Activated CD8-positive, alpha-beta memory T cell treated with anti-CD3 and anti-CD28 coated beads, Interleukin-2, amount 50 U/mL, for 24 hours (primary cell): ENCODE data around the gene MND1.

Experiments
- DNase-seq: peaks from one replicate; pipeline ENCODE4 v3.0.0-alpha.2; 2020; ENCODE audit errors: extremely low read depth

Gene MND1, protein sequence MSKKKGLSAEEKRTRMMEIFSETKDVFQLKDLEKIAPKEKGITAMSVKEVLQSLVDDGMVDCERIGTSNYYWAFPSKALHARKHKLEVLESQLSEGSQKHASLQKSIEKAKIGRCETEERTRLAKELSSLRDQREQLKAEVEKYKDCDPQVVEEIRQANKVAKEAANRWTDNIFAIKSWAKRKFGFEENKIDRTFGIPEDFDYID

DNA sequence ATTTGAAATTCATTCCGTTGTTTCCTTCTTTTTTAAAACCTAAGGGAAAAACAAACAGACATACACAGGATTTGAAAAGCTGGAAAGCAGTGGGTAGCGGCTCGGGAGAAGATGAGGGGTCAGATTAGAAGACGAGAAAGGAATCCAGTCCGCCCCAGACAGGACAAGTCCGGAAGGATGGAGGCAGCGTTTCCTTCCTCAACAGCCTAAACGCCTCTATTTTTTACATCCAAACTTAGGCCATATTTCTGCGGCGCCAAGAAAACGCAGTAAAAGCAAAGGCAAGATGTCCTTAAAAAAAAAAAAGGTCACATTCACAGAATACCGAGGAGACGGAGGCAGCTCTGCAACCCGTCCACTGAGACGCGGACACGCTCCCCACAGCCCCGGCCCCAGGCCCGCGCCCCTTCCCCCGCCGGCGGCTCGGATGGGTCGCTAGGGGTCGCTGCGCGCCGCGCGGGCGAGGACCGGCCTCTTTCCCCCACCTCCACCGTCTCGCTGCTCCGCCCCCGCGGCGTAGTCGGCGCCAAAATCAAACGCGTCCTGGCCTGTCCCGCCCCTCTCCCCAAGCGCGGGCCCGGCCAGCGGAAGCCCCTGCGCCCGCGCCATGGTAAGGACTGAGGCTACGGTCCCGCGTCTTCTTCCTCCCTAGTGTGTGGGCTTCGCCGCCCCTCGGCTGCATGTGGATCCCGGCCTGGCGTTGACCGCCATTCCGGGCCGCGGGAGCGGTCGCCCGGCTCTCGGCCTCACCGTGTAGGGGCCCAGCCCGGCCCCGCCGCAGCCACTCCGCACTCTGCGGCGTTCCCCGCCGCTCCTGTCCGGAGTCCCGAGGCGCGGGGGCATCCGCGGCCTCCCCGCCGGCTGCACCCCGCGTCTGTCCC, at the start of gene MND1:
TSS of gene MND1 (plus strand) at position 558 of the 881 bp plus-strand sequence. CDS start at position 608, 50 bp downstream.
- peak; percentile 76 for DNase-seq

DNA sequence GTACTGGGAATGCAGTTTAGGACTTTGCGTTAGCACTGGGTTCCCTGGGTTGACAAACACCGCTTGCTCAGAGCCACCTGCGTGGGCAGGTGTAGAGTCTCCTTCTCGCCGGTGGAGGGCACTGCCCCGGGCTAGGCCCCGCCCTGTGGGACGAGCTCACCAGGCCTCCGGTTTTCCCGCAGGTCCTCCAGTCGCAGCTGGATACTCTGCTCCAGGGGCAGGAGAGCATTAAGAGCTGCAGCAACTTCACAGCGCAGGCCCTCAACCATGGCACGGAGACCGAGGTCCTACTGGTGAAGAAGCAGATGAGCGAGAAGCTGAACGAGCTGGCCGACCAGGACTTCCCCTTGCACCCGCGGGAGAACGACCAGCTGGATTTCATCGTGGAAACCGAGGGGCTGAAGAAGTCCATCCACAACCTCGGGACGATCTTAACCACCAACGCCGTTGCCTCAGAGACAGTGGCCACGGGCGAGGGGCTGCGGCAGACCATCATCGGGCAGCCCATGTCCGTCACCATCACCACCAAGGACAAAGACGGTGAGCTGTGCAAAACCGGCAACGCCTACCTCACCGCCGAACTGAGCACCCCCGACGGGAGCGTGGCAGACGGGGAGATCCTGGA, 49.2 kb upstream of the MND1 start:
- no peak for DNase-seq

DNA sequence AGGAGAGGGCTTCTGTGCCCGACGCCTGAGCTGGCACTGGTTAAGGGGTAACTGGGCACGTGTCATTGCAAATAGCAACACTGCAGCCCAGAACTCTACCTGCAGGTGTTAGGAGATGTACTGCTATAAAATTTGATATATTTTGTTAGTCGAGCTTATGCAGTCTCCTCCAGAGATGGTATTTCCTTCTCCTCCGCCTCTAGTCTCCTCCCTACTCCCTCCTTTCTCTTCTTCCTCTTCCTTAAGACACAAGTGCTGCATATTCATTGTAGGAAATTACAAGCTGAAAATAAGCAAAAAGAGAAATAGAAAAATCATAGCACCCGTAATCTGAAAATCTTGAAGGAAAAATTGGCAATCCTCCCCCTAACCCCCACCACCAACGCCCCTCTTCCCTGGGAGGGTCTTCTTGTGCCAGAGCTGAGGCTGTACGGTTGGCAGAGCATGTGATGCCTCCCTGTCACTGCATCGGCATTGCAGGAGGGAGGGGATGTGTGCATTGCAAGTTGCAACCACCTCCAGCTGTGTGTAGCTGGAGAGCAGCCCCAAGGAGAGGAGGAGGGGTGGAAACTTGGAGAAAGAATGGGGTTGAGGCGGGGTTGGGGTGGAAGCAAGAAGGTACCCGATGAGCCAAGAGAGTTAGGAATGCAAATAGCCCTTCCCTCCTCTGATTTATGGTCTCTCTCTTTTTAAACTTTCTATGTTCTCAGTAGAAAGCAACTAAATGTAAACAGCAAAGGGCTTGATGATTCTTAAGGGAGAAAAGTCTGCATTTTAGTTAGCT, 48.3 kb upstream of the MND1 start:
- no peak for DNase-seq

DNA sequence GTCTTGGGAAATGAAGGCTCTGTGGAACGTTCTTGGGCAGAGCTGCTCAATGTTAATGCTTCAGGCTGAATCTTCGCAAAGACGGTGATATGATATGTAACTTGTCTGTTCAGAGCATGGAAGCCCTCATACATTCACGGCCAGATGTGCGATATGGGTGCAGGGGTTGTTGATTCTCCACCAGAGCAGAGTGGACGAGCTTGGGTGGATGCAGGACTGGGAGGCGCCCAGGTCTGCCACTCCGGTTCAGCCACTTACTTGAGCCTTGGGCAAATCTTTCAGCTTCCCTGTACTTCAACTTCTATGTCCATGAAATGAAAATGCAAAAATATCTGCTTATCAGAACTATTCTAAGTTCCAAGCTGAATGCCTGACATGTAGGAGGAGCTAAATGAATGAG, 47.4 kb upstream of the MND1 start:
- DNase-seq, result no peak

DNA sequence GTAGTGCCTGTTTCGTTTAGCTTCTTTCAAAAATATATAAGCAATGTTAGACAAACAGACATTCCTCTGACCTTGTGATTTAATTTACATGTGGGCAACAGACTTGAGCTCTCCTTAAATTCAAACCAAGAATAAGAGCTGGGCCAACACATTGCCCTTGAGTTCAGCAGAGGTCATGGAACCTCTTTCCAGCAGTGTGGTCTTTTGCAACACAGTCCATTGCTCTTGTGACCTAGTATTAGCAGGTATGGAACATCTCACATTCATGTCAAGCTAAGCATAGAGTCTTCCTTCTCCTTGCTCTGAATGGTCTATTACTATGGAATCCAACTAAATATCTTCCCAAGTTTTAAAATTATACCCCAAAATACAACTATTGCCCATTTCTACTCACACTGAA, 33.7 kb upstream of the MND1 start:
- no peak for DNase-seq

DNA sequence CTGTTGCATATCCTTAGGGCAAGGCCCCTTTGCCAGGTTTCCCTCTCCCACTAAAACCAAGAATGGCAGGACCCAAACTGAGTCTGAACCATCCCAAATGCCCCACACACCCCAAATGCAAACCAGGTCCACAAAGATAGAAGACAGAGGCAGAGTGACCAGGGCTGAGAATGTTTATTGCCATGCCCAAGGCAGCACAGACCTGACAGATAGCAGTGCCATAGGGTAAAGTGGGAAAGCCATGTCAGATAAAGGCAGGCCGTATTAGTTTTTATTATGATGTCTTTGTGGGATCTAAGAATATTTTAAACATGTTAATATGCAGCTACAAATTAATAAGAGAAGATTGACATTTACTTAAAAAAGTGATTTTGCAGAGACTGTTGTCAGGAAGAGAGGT, 29.6 kb upstream of the MND1 start:
- no peak for DNase-seq

DNA sequence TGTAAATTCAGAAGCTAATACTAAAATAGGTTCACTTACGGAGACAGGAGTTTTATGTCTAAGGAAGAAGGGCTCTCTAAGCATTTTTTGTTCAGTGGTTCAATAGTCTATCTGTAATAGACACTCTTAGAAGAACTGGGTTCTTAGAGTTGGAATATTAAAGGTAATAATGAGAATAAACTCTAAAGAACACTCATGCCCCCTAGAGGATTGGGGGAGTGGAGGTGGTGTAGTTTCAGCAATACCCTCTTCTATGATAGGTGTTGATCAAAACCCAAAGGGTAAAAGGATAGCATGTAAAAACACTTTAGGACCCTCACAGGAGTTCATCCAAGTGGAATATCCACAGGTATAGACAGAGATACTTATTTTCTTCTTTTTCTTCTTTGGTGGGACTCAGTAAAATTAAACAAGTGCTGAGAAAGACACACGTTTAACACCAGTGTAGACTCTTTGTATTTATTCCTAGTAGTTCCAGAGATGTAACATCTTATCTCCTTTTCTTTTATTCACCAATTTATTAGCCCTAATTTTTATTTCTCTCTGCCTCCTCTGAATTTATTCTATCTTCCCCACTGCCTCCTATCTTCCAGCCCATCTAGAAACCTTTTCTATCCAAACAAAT, 25.7 kb upstream of the MND1 start:
- DNase-seq, result no peak

DNA sequence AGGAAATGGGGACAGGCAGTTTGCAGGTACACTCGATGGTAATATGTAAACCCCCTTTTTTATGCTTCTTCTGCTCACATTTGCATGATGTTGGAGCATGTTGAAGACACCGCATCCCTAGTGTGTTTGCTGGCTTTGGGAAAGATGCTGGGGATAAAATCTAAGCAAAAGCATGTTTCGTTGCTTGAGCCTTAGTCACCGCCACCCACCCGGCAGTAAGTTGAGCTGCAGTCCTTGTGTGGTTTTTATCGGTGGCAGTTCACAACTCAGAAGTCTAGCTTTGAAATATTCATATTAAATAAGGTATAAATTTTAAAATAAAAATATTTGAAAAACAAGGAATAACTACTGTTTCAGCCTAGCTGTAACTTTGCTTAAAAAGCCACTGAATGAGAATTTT, 21.7 kb upstream of the MND1 start:
- DNase-seq, result no peak

DNA sequence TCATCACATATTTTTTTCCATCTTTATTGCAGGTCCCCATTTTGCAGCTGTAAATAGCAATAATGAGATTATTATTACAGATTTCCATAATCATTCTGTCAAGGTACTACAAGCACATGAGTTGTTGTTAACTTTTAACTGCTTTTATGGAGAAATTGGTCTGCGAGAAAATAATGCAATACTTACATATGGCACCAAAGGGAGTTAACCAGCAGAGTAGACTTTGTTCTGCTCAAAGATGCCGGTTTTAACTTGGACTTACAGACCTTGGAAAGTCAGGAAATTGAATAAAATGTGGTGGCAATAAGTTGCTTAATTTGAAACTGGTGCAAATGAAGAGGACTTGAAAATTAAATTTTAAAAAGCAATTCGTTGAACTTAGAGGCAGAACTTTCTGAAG, 20.4 kb upstream of the MND1 start:
- no peak for DNase-seq

DNA sequence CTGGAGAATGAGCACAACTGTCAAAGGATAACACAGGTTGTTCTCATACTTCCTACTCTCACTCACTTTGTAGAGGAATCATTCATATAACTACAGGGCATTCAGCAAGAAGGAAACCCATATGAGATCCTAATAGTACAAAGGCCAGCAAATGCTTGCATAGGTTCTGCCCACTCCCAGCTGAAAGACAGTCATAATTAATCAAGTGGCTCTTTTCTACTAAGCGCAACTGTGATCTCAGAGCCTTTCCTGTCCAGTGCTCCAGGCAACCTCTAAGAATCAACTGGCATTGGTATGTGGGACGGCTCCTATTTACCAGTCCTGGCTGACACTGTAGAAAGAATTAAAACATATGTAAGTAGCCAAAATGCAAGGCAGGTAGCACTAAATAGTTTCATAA, 18.9 kb upstream of the MND1 start:
- no peak for DNase-seq

DNA sequence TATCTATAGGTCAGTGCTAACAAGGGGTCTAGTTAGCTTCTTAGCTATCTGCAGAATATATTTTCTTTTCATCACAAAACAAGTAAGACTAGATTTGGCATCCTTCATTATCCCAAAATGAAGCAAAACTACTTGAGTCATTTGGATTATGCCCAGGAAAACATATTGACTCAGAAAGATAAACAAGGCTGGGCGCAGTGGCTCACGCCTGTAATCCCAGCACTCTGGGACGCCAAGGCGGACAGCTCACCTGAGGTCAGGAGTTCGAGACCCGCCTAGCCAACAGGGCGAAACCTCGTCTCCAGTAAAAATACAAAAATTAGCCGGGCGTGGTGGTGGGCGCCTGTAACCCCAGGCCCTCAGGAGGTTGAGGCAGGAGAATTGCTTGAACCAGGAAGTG, 18.0 kb upstream of the MND1 start:
- no peak for DNase-seq

DNA sequence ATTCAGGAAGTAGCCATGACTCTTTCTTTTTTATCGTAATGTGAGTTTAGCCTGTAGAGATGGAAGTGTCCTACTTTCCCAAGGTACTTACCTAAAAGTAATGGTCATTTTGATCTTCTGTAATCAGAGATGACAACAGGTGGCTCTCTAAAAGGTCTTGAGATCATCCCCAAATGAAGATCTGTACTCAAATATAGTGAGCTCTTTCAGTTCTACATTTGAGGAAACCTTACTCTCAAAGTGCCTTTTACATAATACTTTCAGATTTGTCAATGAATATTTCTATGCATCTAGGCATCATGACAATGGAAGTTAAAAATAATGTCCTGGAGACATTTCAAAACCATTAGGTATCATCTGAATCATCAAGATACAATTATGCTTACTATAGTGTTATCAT, 17.2 kb upstream of the MND1 start:
- no peak for DNase-seq

DNA sequence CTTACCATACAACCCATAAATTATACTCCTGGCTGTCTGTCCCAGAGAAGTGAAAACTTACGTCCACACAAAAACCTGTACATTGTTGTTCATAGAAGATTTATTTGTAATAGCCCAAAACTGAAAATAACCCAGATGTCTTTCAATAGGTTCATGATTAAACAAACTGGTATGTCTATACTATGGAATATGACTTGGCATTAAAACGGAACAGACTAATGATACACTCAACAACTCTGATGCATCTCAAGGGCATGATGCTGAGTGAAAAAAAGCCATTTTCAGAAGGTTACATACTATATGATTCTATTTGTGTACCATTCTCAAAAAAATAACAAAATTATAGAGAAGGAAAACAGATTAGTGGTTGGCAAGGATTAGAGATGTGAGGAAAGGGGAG, 11.6 kb upstream of the MND1 start:
- no peak for DNase-seq

DNA sequence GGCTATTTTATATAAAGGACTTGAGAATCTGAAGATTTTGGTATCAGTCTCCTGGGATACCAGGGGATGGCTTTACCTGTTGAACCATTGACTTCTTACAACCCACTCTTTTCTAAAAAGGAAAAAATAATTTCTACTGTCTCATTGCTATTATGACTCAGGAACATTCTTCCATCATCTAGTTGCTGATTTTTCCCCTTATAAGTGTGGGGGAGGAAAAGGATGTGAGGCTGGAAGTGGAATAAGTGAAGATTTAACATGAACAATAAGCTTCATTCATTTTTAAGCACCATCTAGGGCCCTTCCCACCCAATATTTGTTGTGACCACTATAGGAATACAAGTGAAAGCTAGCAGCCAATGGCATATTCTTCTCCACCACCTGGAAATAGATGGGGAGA, 10.6 kb upstream of the MND1 start:
- no peak for DNase-seq

DNA sequence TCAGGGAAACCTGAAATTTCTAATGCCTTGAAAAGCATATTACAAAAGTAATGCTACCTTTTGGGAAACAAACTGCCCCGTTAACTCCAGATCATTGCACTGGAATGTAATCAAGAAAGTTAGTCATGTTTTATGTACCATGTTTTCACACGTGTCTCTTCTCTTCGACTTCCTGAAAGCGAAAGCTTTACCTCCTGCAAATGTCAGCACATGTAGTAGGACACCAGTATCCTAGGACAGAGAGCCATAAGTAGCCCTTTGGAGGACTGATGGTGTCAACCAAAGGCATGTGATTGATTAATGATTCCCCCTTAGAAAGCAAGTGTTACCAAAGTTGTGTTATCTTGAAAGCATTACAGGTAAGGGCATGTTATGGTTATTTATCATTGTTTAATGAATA, 8.8 kb upstream of the MND1 start:
- no peak for DNase-seq

DNA sequence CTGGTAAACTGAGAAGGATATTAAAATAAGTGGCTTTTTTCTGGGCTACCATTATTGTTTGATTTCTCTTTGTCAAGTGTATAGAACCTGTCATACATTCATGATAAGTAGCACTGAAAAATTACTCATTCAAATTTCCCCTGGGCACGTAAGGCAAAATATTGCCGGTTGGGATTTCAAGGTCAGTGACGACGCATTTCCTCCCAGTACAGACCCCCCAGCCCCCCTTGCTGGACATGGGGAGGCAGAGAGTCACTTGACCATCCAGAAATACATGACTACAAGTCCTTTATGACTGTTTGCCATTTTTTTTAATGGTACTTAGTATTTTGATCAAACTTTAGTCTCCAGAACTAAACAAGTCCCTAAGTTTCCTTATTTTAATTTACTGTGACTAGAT, 6.8 kb upstream of the MND1 start:
- DNase-seq, result no peak

DNA sequence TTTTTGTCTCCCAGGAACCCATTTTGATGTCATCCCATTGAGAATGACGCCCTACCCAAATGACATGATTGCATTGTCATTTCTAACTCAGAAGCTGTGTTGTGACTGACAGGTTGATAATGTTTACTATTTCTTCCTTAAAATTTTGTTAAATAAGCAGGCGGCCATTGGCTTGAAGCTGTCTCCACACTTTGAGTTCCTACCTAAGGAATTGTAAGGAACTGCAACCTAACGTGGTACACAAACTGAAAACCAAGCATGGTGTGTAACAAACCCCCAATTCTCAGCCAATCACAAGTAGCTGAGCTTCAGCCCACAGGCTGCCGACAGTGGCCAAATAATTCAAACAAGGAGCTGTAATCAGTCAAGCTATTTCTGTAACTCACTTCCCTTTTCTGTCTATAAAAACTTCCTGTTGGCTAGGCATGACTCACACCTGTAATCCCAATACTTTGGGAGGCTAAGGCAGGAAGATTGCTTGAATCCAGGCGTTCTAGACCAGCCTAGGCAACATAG, 2.9 kb upstream of the MND1 start:
- no peak for DNase-seq

DNA sequence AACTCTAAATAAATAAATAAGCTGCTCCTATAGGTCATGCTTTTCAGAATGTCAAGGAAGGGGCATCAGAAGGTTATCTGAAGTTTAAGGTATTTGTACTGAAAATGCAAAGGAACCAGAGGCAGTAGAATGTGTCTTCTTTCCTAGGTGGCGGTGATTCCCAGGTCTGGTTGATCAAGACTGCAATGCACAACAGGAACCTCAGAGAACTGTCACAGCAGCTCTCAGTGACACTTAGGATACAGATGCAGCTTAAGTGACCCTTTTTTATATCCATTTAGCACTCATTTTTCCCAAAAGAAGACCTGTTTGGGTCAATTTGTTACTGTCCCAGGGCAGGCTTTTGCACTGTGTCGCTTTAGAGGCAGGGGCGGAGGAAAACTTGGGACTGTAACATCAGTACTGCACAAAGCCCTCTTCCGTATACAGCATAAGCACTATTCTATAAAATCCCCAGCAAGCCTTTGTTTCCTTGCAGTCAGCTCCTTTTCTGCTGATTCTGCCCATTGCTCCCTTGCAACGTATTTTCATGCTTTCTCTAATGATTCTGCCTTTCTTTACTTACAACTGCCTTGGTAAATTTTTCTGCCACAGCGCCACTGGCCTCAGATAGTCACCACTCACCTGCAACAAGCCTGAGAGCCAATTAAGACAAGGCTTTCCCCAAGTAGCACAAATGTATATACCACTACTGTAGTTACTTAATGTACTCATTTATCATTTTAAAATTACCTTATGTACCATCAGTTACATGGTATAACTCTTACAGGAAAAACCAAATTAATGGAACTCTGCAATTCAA, 1.5 kb upstream of the MND1 start:
- DNase-seq, result no peak

DNA sequence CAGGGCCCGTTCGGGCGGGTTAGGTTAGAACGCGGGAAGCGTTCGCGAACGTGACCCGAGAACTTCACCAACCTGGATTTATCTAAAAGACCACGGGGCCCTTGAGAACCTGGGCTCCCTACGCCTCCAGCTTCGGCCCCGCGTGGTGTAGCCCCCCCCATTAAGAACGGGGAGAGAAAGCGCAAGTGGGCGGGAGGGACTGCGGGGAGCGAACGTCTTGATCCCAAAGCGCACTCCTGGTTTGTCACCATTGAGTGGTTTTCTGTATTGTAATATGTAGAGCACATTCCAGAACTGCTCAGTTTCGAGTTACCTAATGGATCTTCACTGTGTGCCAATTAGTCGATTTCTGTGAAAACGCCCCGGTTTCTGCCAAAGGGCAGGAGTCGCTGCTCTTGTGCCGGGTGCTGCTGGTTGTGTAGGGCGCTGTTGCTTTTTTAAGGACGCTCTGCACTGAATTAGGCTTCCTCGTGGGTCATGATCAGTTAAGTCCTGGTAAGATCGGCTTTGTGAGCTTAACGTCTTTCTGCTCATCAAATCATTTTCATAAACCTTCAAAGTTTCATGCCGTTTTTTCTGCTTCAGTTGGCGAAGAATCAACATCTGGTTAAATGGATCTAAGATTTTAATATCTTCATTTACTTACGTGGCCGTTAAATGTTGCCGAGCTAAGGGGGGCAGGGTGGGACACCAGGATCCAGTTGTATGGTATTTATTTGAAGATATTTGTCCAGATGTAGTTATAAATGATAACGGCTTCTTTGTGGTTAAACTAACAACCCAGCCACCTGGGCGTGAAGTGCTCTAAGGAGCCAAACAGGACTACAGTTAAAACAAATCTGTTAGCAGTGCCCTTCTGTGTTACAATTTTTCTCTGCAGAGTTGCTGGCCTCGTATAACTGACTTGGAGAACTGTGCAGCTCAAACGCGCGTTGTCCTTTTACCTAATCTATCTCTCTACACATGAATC, 809 bp downstream of the MND1 start:
- DNase-seq, result no peak

DNA sequence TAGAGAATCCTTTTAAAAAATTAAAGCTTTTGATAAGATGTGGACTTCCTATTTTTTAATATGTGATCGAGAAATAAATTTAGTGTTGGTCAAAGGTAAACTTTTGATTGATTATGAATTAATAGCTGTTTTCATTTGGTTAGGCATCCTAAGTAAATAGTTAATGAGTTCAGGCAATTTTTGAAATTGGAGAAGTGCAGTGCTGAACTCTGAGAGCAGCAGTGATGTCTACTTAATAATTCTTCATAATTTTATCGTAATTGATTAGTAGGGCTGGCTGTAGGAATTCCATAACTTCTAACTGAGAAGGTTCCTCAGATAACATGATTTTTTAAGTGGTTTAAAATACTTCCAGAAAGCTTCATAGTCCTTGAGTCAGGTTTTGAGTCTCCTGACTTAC, 1.5 kb downstream of the MND1 start:
- no peak for DNase-seq
